ENCODE results near the gene CSGALNACT2. TPM values are rescaled to one million over a fixed set of nuclear protein-coding genes. Genes with fewer than 3 reads are reported as not detected.

The CSGALNACT2 gene
- total RNA-seq, 1 experiment from 2014 or later, result 3.6 TPM

DNA sequence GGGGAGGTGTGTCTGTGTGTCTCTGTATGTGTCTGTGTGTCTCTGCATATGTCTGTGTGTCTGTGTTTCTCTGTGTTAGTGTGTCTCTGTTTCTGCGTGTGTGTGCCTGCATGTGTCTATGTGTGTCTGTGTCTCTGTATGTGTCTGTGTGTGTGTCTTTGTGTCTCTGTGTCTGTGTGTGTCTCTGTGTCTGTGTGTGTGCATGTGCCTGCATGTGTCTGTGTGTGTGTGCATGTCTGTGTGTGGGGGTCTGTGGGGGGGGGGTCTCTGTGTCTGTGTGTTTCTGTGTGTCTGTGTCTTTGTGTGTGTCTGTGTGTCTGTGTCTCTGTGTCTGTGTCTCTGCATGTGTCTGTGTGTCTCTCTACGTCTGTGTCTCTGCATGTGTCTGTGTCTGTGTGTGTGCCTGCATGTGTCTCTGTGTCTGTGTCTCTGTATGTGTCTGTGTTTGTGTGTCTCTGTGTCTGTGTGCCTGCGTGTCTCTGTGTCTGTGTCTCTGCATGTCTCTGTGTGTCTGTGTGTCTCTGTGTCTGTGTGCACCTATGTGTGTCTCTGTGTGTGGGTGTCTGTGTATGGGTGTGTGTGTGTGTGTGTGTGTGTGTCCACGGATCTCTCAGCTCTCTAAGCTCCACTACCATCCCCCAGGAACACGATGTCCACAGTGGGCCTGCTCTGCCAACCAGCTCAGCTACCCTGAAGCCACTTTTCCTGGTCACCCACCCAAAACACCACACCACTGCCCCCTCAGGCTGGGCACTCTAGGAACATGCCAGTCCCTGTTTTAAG is 87.0 kb downstream of the CSGALNACT2 start:
- Histone ChIP-seq H3K9me3 (ENCODE audit: low read length) (no peaks in the 10 kb centered on the region), H4K20me1 (ENCODE audit: low read length) (no peaks in the 10 kb centered on the region), H3F3A (ENCODE audit: low read length, unreplicated experiment) (peaks cover 5% of the 10 kb centered on the region), H3K9me2 (replicated peaks; ENCODE audit: low read length) (no peaks in the 10 kb centered on the region), H3K4me1 (ENCODE audit: insufficient read depth, low read length) (no peaks in the 10 kb centered on the region), H3K9ac (ENCODE audit: low read length) (no peak overlapping the region), H3K27ac (ENCODE audit: low read length) (no peak overlapping the region), H3K4me2 (ENCODE audit: low read length) (no peak overlapping the region), H3K79me2 (ENCODE audit: low read length) (no peaks in the 10 kb centered on the region), H3K27me3 (ENCODE audit: low read length) (peaks cover 19% of the 10 kb centered on the region), H2AFZ (ENCODE audit: low read length) (no peak overlapping the region), H3K4me3 (ENCODE audit: low read length) (no peak overlapping the region), H3K36me3 (ENCODE audit: low read depth, low read length) (no peaks in the 10 kb centered on the region)
- ATAC-seq, result no peak
- no TSS peak for BruUV-seq (replicated peaks)
- CTCF ChIA-PET, result no interaction called here
- DNase-seq, result no peak
- intact Hi-C loops (cut with micrococcal nuclease), result loop anchor here (10.0 kb wide), 1 partner anchor 120 kb away; no protein-coding TSS in a partner anchor
- POLR2A ChIA-PET (ENCODE audit: unreplicated experiment), result no interaction called here
- TF ChIP-seq EZH2 (IDR thresholded peaks at IDR 0.05; ENCODE audit: low read length, unreplicated experiment) (no peak), EZH2phosphoT487 (IDR thresholded peaks at IDR 0.05; ENCODE audit: borderline replicate concordance, low read length) (no peak)
- TF ChIP-seq, protein P1, sequence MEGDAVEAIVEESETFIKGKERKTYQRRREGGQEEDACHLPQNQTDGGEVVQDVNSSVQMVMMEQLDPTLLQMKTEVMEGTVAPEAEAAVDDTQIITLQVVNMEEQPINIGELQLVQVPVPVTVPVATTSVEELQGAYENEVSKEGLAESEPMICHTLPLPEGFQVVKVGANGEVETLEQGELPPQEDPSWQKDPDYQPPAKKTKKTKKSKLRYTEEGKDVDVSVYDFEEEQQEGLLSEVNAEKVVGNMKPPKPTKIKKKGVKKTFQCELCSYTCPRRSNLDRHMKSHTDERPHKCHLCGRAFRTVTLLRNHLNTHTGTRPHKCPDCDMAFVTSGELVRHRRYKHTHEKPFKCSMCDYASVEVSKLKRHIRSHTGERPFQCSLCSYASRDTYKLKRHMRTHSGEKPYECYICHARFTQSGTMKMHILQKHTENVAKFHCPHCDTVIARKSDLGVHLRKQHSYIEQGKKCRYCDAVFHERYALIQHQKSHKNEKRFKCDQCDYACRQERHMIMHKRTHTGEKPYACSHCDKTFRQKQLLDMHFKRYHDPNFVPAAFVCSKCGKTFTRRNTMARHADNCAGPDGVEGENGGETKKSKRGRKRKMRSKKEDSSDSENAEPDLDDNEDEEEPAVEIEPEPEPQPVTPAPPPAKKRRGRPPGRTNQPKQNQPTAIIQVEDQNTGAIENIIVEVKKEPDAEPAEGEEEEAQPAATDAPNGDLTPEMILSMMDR (conservative IDR thresholded peaks at IDR 0.05; ENCODE audit: low read depth, low read length), result no peak

DNA sequence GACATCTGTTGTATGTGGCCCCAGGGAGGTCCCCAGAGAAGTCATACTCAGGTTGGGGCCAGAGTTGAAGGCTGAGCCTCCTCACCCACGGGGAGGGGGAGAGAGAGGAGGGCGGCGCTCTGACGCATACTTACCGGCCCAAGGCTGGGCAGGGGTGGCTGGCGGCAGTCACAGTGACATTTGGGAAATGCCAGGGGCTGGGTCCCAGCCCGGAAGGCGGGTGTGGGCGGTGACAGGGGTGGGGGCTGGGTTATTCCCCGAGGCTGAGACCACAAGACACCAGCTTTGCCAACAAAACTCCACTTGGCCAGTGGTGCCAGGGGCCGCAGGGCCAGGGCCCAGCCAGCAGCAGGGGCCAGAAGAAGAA is 87.5 kb downstream of the CSGALNACT2 start:
- no peak overlapping the region for H3K4me3 ChIP-seq (ENCODE audit: low read length)
- ChIA-PET POLR2A (ENCODE audit: unreplicated experiment) (no interaction called here), CTCF (no interaction called here)
- no peak for TF ChIP-seq EZH2 (IDR thresholded peaks at IDR 0.05; ENCODE audit: low read length, unreplicated experiment)
- no peak for TF ChIP-seq EZH2phosphoT487 (IDR thresholded peaks at IDR 0.05; ENCODE audit: borderline replicate concordance, low read length)
- TF ChIP-seq, protein P1 (conservative IDR thresholded peaks at IDR 0.05; ENCODE audit: low read depth, low read length), result no peak
- DNase-seq (peak; percentile 27), ATAC-seq (peak; percentile 25; the same call in 1 of the 2 replicates)
- no TSS peak for BruUV-seq (replicated peaks)
- intact Hi-C loops (cut with micrococcal nuclease), result loop anchor here (10.0 kb wide), 1 partner anchor 119 kb away; no protein-coding TSS in a partner anchor
- H3K9ac ChIP-seq (ENCODE audit: low read length), result no peak overlapping the region
- no peaks in the 10 kb centered on the region for H3K79me2 ChIP-seq (ENCODE audit: low read length)
- H3K36me3 ChIP-seq (ENCODE audit: low read depth, low read length), result no peaks in the 10 kb centered on the region
- no peaks in the 10 kb centered on the region for H3K9me3 ChIP-seq (ENCODE audit: low read length)
- H3K27ac ChIP-seq (ENCODE audit: low read length), result no peak overlapping the region
- no peaks in the 10 kb centered on the region for H4K20me1 ChIP-seq (ENCODE audit: low read length)
- peaks cover 24% of the 10 kb centered on the region for H3K27me3 ChIP-seq (ENCODE audit: low read length)
- no peaks in the 10 kb centered on the region for H3K4me1 ChIP-seq (ENCODE audit: insufficient read depth, low read length)
- no peaks in the 10 kb centered on the region for H3K9me2 ChIP-seq (replicated peaks; ENCODE audit: low read length)
- no peak overlapping the region for H2AFZ ChIP-seq (ENCODE audit: low read length)
- H3F3A ChIP-seq (ENCODE audit: low read length, unreplicated experiment), result peaks cover 5% of the 10 kb centered on the region
- no peak overlapping the region for H3K4me2 ChIP-seq (ENCODE audit: low read length)

DNA sequence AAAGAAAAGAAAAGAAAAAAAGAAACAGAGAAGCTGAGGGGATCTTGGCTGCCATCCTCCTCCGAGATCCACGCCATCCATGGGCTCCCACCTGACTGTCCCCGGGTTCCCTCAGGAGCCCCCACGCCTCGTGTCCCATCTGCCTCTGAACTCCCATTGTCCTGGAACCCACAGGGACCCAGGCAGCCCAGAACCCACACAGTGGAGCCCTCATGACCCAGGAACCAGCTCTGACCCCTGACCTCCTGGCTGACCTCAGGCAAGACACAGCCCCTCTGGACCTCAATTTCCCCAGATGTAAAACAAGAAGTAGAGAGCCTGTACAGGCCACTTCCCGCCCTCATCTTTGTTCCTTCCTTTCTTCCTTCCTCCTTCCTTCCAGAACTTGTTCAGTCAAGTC is 88.2 kb downstream of the CSGALNACT2 start:
- POLR2A ChIA-PET (ENCODE audit: unreplicated experiment), result no interaction called here
- CTCF ChIA-PET, result no interaction called here
- H3K9me3 ChIP-seq (ENCODE audit: low read length), result no peaks in the 10 kb centered on the region
- TF ChIP-seq, protein P1 (conservative IDR thresholded peaks at IDR 0.05; ENCODE audit: low read depth, low read length), result no peak
- TF ChIP-seq EZH2phosphoT487 (IDR thresholded peaks at IDR 0.05; ENCODE audit: borderline replicate concordance, low read length) (no peak), EZH2 (IDR thresholded peaks at IDR 0.05; ENCODE audit: low read length, unreplicated experiment) (no peak)
- H3K4me1 ChIP-seq (ENCODE audit: insufficient read depth, low read length), result no peaks in the 10 kb centered on the region
- intact Hi-C loops (cut with micrococcal nuclease), result loop anchor here (10.0 kb wide), 1 partner anchor 118 kb away; no protein-coding TSS in a partner anchor
- H4K20me1 ChIP-seq (ENCODE audit: low read length), result no peaks in the 10 kb centered on the region
- no peak overlapping the region for H2AFZ ChIP-seq (ENCODE audit: low read length)
- H3F3A ChIP-seq (ENCODE audit: low read length, unreplicated experiment), result peaks cover 5% of the 10 kb centered on the region
- no peak overlapping the region for H3K4me2 ChIP-seq (ENCODE audit: low read length)
- H3K79me2 ChIP-seq (ENCODE audit: low read length), result no peaks in the 10 kb centered on the region
- H3K9ac ChIP-seq (ENCODE audit: low read length), result no peak overlapping the region
- no TSS peak for BruUV-seq (replicated peaks)
- H3K4me3 ChIP-seq (ENCODE audit: low read length), result no peak overlapping the region
- no peak overlapping the region for H3K27ac ChIP-seq (ENCODE audit: low read length)
- ATAC-seq (no peak), DNase-seq (no peak)
- H3K36me3 ChIP-seq (ENCODE audit: low read depth, low read length), result no peaks in the 10 kb centered on the region
- peaks cover 24% of the 10 kb centered on the region for H3K27me3 ChIP-seq (ENCODE audit: low read length)
- H3K9me2 ChIP-seq (replicated peaks; ENCODE audit: low read length), result no peaks in the 10 kb centered on the region
